Dermis blood vessel endothelial cell (primary cell): ENCODE measurements around the gene TMEM121. TPM values are rescaled to one million over a fixed set of nuclear protein-coding genes. Genes with fewer than 3 reads are reported as not detected.

Experiments used
- DNase-seq: peaks from one replicate; pipeline ENCODE4 v3.0.0; 2010
- total RNA-seq: library from RNA; depleted of rRNA; stranded (reverse); fragments of >200 nt; gene quantifications from 2 replicates; pipeline ENCODE4 v1.2.3, GENCODE V29; 2014

TMEM121 gene
- total RNA-seq, 1 donor from 2014 or later, result 11.7 TPM

- no peak for DNase-seq
These were observed 27.7 kb upstream of the TMEM121 start for GRCh38 chr14:105498430-105499255.

GRCh38 chr14:105499256-105500035 lies 26.9 kb upstream of the TMEM121 start:
- no peak for DNase-seq

- no peak for DNase-seq
These were observed 26.2 kb upstream of the TMEM121 start for GRCh38 chr14:105500036-105500725.

GRCh38 chr14:105500726-105501101 lies 25.7 kb upstream of the TMEM121 start:
- DNase-seq, result no peak

- DNase-seq, result no peak
These were observed 24.7 kb upstream of the TMEM121 start for GRCh38 chr14:105501504-105502291.

GRCh38 chr14:105502446-105503295 lies 23.7 kb upstream of the TMEM121 start:
- DNase-seq, result no peak

- DNase-seq, result no peak
These were observed 23.1 kb upstream of the TMEM121 start for GRCh38 chr14:105503296-105503640.

- no peak for DNase-seq
These were observed 22.3 kb upstream of the TMEM121 start for GRCh38 chr14:105503935-105504692.

GRCh38 chr14:105505101-105505500 lies 21.3 kb upstream of the TMEM121 start:
- no peak for DNase-seq

- DNase-seq, result no peak
These were observed 19.1 kb upstream of the TMEM121 start for GRCh38 chr14:105507247-105507646.

- no peak for DNase-seq
These were observed 18.3 kb upstream of the TMEM121 start for GRCh38 chr14:105508069-105508468.

- DNase-seq, result no peak
These were observed 17.8 kb upstream of the TMEM121 start for GRCh38 chr14:105508601-105509000.

GRCh38 chr14:105517096-105517495 lies 9.3 kb upstream of the TMEM121 start:
- DNase-seq, result no peak

- DNase-seq, result no peak
These were observed 6.3 kb upstream of the TMEM121 start for GRCh38 chr14:105519946-105520698.

GRCh38 chr14:105525326-105525725 lies 1.1 kb upstream of the TMEM121 start:
- no peak for DNase-seq

- DNase-seq, result no peak
These were observed 495 bp downstream of the TMEM121 start for GRCh38 chr14:105526776-105527380.

GRCh38 chr14:105527381-105527825 lies 1.0 kb downstream of the TMEM121 start:
- DNase-seq, result no peak

- DNase-seq, result peak; percentile 84
These were observed 1.6 kb downstream of the TMEM121 start for GRCh38 chr14:105527826-105528585.
